ENCODE measurements around the gene FABP1.

The FABP1 gene

GRCh38 chr2:88159481-88159880 is 31.6 kb upstream of the FABP1 start:
- H3K27me3 ChIP-seq (ENCODE audit: insufficient read depth, low read length): peaks cover 2% of the 10 kb centered on the region
- H3K36me3 ChIP-seq (ENCODE audit: insufficient read depth, low read length): no peaks in the 10 kb centered on the region
- no peak overlapping the region for H2AFZ ChIP-seq (ENCODE audit: low read depth, low read length)
- no peaks in the 10 kb centered on the region for H3K4me1 ChIP-seq (ENCODE audit: insufficient read depth, low read length)
- no peaks in the 10 kb centered on the region for H3K9me3 ChIP-seq (ENCODE audit: low read length)
- H3K4me3 ChIP-seq (ENCODE audit: low read length): no peak overlapping the region

- Histone ChIP-seq H2AFZ (ENCODE audit: low read depth, low read length) (no peak overlapping the region), H3K9me3 (ENCODE audit: low read length) (no peaks in the 10 kb centered on the region), H3K4me3 (ENCODE audit: low read length) (no peak overlapping the region), H3K27me3 (ENCODE audit: insufficient read depth, low read length) (no peaks in the 10 kb centered on the region), H3K4me1 (ENCODE audit: insufficient read depth, low read length) (no peaks in the 10 kb centered on the region), H3K36me3 (ENCODE audit: insufficient read depth, low read length) (no peaks in the 10 kb centered on the region)
Observed at GRCh38 chr2:88148929-88149438, 21.1 kb upstream of the FABP1 start.

GRCh38 chr2:88147145-88147544 is 19.3 kb upstream of the FABP1 start:
- Histone ChIP-seq H3K36me3 (ENCODE audit: insufficient read depth, low read length) (no peaks in the 10 kb centered on the region), H3K4me1 (ENCODE audit: insufficient read depth, low read length) (no peaks in the 10 kb centered on the region), H3K27me3 (ENCODE audit: insufficient read depth, low read length) (no peaks in the 10 kb centered on the region), H3K4me3 (ENCODE audit: low read length) (no peak overlapping the region), H2AFZ (ENCODE audit: low read depth, low read length) (no peak overlapping the region), H3K9me3 (ENCODE audit: low read length) (no peaks in the 10 kb centered on the region)

- Histone ChIP-seq H3K9me3 (ENCODE audit: low read length) (no peaks in the 10 kb centered on the region), H3K27me3 (ENCODE audit: insufficient read depth, low read length) (no peaks in the 10 kb centered on the region), H3K4me3 (ENCODE audit: low read length) (no peak overlapping the region), H3K4me1 (ENCODE audit: insufficient read depth, low read length) (no peaks in the 10 kb centered on the region), H3K36me3 (ENCODE audit: insufficient read depth, low read length) (no peaks in the 10 kb centered on the region), H2AFZ (ENCODE audit: low read depth, low read length) (no peak overlapping the region)
Observed at GRCh38 chr2:88146590-88146989, 18.7 kb upstream of the FABP1 start.

GRCh38 chr2:88144914-88145497 is 17.1 kb upstream of the FABP1 start:
- no peak overlapping the region for H3K4me3 ChIP-seq (ENCODE audit: low read length)
- H3K9me3 ChIP-seq (ENCODE audit: low read length): no peaks in the 10 kb centered on the region
- H3K36me3 ChIP-seq (ENCODE audit: insufficient read depth, low read length): no peaks in the 10 kb centered on the region
- H3K27me3 ChIP-seq (ENCODE audit: insufficient read depth, low read length): no peaks in the 10 kb centered on the region
- no peaks in the 10 kb centered on the region for H3K4me1 ChIP-seq (ENCODE audit: insufficient read depth, low read length)
- H2AFZ ChIP-seq (ENCODE audit: low read depth, low read length): no peak overlapping the region

GRCh38 chr2:88144271-88144670 is 16.4 kb upstream of the FABP1 start:
- Histone ChIP-seq H2AFZ (ENCODE audit: low read depth, low read length) (no peak overlapping the region), H3K4me1 (ENCODE audit: insufficient read depth, low read length) (no peaks in the 10 kb centered on the region), H3K4me3 (ENCODE audit: low read length) (no peak overlapping the region), H3K36me3 (ENCODE audit: insufficient read depth, low read length) (no peaks in the 10 kb centered on the region), H3K9me3 (ENCODE audit: low read length) (no peaks in the 10 kb centered on the region), H3K27me3 (ENCODE audit: insufficient read depth, low read length) (no peaks in the 10 kb centered on the region)

GRCh38 chr2:88141952-88142351 is 14.1 kb upstream of the FABP1 start:
- H3K36me3 ChIP-seq (ENCODE audit: insufficient read depth, low read length): no peaks in the 10 kb centered on the region
- no peaks in the 10 kb centered on the region for H3K27me3 ChIP-seq (ENCODE audit: insufficient read depth, low read length)

GRCh38 chr2:88139804-88140203 is 11.9 kb upstream of the FABP1 start:
- no peaks in the 10 kb centered on the region for H3K36me3 ChIP-seq (ENCODE audit: insufficient read depth, low read length)
- no peak overlapping the region for H2AFZ ChIP-seq (ENCODE audit: low read depth, low read length)
- H3K9me3 ChIP-seq (ENCODE audit: low read length): no peaks in the 10 kb centered on the region
- H3K27me3 ChIP-seq (ENCODE audit: insufficient read depth, low read length): no peaks in the 10 kb centered on the region
- no peak overlapping the region for H3K4me3 ChIP-seq (ENCODE audit: low read length)
- H3K4me1 ChIP-seq (ENCODE audit: insufficient read depth, low read length): no peaks in the 10 kb centered on the region

More at GRCh38 chr2:88141952-88142351, 14.1 kb upstream of the FABP1 start:
- Histone ChIP-seq H3K4me1 (ENCODE audit: insufficient read depth, low read length) (no peaks in the 10 kb centered on the region), H3K9me3 (ENCODE audit: low read length) (no peaks in the 10 kb centered on the region), H2AFZ (ENCODE audit: low read depth, low read length) (no peak overlapping the region), H3K4me3 (ENCODE audit: low read length) (no peak overlapping the region)

- Histone ChIP-seq H3K27me3 (ENCODE audit: insufficient read depth, low read length) (no peaks in the 10 kb centered on the region), H3K4me3 (ENCODE audit: low read length) (no peak overlapping the region), H3K4me1 (ENCODE audit: insufficient read depth, low read length) (no peaks in the 10 kb centered on the region), H3K9me3 (ENCODE audit: low read length) (no peaks in the 10 kb centered on the region), H3K36me3 (ENCODE audit: insufficient read depth, low read length) (no peaks in the 10 kb centered on the region), H2AFZ (ENCODE audit: low read depth, low read length) (no peak overlapping the region)
Observed at GRCh38 chr2:88139203-88139702, 11.4 kb upstream of the FABP1 start.

- no peaks in the 10 kb centered on the region for H3K9me3 ChIP-seq (ENCODE audit: low read length)
- H2AFZ ChIP-seq (ENCODE audit: low read depth, low read length): no peak overlapping the region
- H3K4me1 ChIP-seq (ENCODE audit: insufficient read depth, low read length): no peaks in the 10 kb centered on the region
Observed at GRCh38 chr2:88137833-88138232, 10.0 kb upstream of the FABP1 start.

GRCh38 chr2:88136817-88137216 is 9.0 kb upstream of the FABP1 start:
- Histone ChIP-seq H3K36me3 (ENCODE audit: insufficient read depth, low read length) (no peaks in the 10 kb centered on the region), H3K9me3 (ENCODE audit: low read length) (no peaks in the 10 kb centered on the region), H3K4me3 (ENCODE audit: low read length) (no peak overlapping the region), H3K27me3 (ENCODE audit: insufficient read depth, low read length) (no peaks in the 10 kb centered on the region), H3K4me1 (ENCODE audit: insufficient read depth, low read length) (no peaks in the 10 kb centered on the region), H2AFZ (ENCODE audit: low read depth, low read length) (no peak overlapping the region)

More at GRCh38 chr2:88137833-88138232, 10.0 kb upstream of the FABP1 start:
- Histone ChIP-seq H3K4me3 (ENCODE audit: low read length) (no peak overlapping the region), H3K36me3 (ENCODE audit: insufficient read depth, low read length) (no peaks in the 10 kb centered on the region), H3K27me3 (ENCODE audit: insufficient read depth, low read length) (no peaks in the 10 kb centered on the region)

- no peaks in the 10 kb centered on the region for H3K9me3 ChIP-seq (ENCODE audit: low read length)
- H3K4me1 ChIP-seq (ENCODE audit: insufficient read depth, low read length): no peaks in the 10 kb centered on the region
- no peaks in the 10 kb centered on the region for H3K36me3 ChIP-seq (ENCODE audit: insufficient read depth, low read length)
- no peak overlapping the region for H3K4me3 ChIP-seq (ENCODE audit: low read length)
- H3K27me3 ChIP-seq (ENCODE audit: insufficient read depth, low read length): no peaks in the 10 kb centered on the region
- no peak overlapping the region for H2AFZ ChIP-seq (ENCODE audit: low read depth, low read length)
Observed at GRCh38 chr2:88133875-88134274, 6.0 kb upstream of the FABP1 start.

- Histone ChIP-seq H2AFZ (ENCODE audit: low read depth, low read length) (no peak overlapping the region), H3K4me3 (ENCODE audit: low read length) (no peak overlapping the region), H3K36me3 (ENCODE audit: insufficient read depth, low read length) (no peaks in the 10 kb centered on the region), H3K9me3 (ENCODE audit: low read length) (no peaks in the 10 kb centered on the region), H3K4me1 (ENCODE audit: insufficient read depth, low read length) (no peaks in the 10 kb centered on the region), H3K27me3 (ENCODE audit: insufficient read depth, low read length) (no peaks in the 10 kb centered on the region)
Observed at GRCh38 chr2:88131999-88132368, 4.1 kb upstream of the FABP1 start.

Data from neuron (in vitro differentiated cells).